Activated CD8-positive, alpha-beta T cell treated with anti-CD3 and anti-CD28 coated beads for 36 hours (primary cell): ENCODE measurements around the gene FAF1. TPM values are rescaled to one million over a fixed set of nuclear protein-coding genes. Genes with fewer than 3 reads are reported as not detected.

ENCODE experiments used
- ATAC-seq: fragments of 200-7000 bp; cut with Tn5 transposase; one replicate; pipeline ENCODE4 v1.10.0; 2021; ENCODE audit warnings: mild to moderate bottlenecking, moderate library complexity
- CTCF ChIA-PET: fragments of 350-600 bp; sonication (Branson Sonifier 250); formaldehyde crosslinking; loops from one replicate; lab custom pipeline; 2021; ENCODE audit warnings: antibody characterized with exemption; lab: Charles Lee
- POLR2A ChIA-PET: fragments of 350-600 bp; sonication (Branson Sonifier 250); formaldehyde crosslinking; loops from one replicate; lab custom pipeline; 2021; ENCODE audit warnings: antibody characterized with exemption; lab: Charles Lee
- DNase-seq: peaks from one replicate; pipeline ENCODE4 v3.0.0-alpha.2; 2020
- H3K27ac Mint-ChIP-seq: one replicate; pipeline ENCODE4 v1.8.0; 2021; ENCODE audit warnings: mild to moderate bottlenecking, mixed read lengths
- H3K27me3 Mint-ChIP-seq: one replicate; pipeline ENCODE4 v1.8.0; 2021; ENCODE audit warnings: mixed read lengths
- H3K36me3 Mint-ChIP-seq: one replicate; pipeline ENCODE4 v1.8.0; 2021; ENCODE audit warnings: low read depth, mixed read lengths
- H3K4me1 Mint-ChIP-seq: one replicate; pipeline ENCODE4 v1.8.0; 2021; ENCODE audit warnings: low read depth, mixed read lengths
- H3K4me3 Mint-ChIP-seq: one replicate; pipeline ENCODE4 v1.8.0; 2021; ENCODE audit warnings: mild to moderate bottlenecking, moderate library complexity, mixed read lengths
- H3K9me3 Mint-ChIP-seq: one replicate; pipeline ENCODE4 v1.8.0; 2021; ENCODE audit warnings: mixed read lengths
- CTCF ChIP-seq: fragments of 200-600 bp; IDR thresholded peaks from one replicate; pipeline ENCODE4 v1.8.0; 2022; ENCODE audit warnings: antibody characterized with exemption, mild to moderate bottlenecking
- intact Hi-C: fragments of 100-400 bp; cut with micrococcal nuclease; formaldehyde crosslinking; loops from one replicate; pipeline ENCODE4 v1.10.0; 2022
- total RNA-seq, 2 experiments: library from RNA; stranded (reverse); gene quantifications; one replicate each; pipeline ENCODE4 v1.2.3, GENCODE V29; 2021

The FAF1 gene
- total RNA-seq, 2 experiments from 2014 or later = 82.2 to 87.0 TPM

- DNase-seq (no peak), ATAC-seq (no peak)
- ChIA-PET CTCF (interaction anchor here (0.6 to 2.7 kb wide), 27 partner anchors 9 to 264 kb away, joined by 3 to 18 read pairs (median 5); partner anchors contain the start of genes CDKN2C and FAF1), POLR2A (interaction anchor here (1.2 kb wide), 2 partner anchors 31 to 48 kb away, joined by 3 read pairs; no protein-coding TSS in a partner anchor)
- intact Hi-C loops = no loop called here
- Mint-ChIP-seq H3K9me3 (peaks cover 2% of the 10 kb centered on the region), H3K4me3 (no peak overlapping the region), H3K27me3 (no peaks in the 10 kb centered on the region), H3K27ac (no peak overlapping the region), H3K4me1 (peaks cover 39% of the 10 kb centered on the region), H3K36me3 (peaks cover 14% of the 10 kb centered on the region)
- TF ChIP-seq CTCF = peak; percentile 70
Measured at GRCh38 chr1:50929376-50929958, 30.6 kb downstream of the FAF1 start.

- no peak overlapping the region for H3K4me3 Mint-ChIP-seq
Measured at GRCh38 chr1:50923564-50923963, 36.5 kb downstream of the FAF1 start.

GRCh38 chr1:50921029-50921428 is 39.0 kb downstream of the FAF1 start:
- no peak overlapping the region for H3K4me3 Mint-ChIP-seq
- no peak for TF ChIP-seq CTCF
- no peaks in the 10 kb centered on the region for H3K27me3 Mint-ChIP-seq
- ChIA-PET POLR2A (interaction anchor here (0.7 kb wide), 1 partner anchor 54 kb away, joined by 4 read pairs; no protein-coding TSS in a partner anchor), CTCF (interaction anchor here (1.1 to 1.2 kb wide), 2 partner anchors 48 to 268 kb away, joined by 3 read pairs; no protein-coding TSS in a partner anchor)
- intact Hi-C loops = no loop called here
- ATAC-seq (no peak), DNase-seq (no peak)
- peaks cover 18% of the 10 kb centered on the region for H3K9me3 Mint-ChIP-seq
- H3K27ac Mint-ChIP-seq = no peak overlapping the region
- peaks cover 29% of the 10 kb centered on the region for H3K36me3 Mint-ChIP-seq
- peaks cover 27% of the 10 kb centered on the region for H3K4me1 Mint-ChIP-seq

More at GRCh38 chr1:50923564-50923963, 36.5 kb downstream of the FAF1 start:
- ChIA-PET CTCF (no interaction called here), POLR2A (no interaction called here)
- TF ChIP-seq CTCF = no peak
- Mint-ChIP-seq H3K9me3 (peaks cover 18% of the 10 kb centered on the region), H3K27me3 (no peaks in the 10 kb centered on the region), H3K4me1 (peaks cover 17% of the 10 kb centered on the region), H3K36me3 (peaks cover 29% of the 10 kb centered on the region), H3K27ac (no peak overlapping the region)
- intact Hi-C loops = no loop called here
- no peak for DNase-seq
- ATAC-seq = no peak

GRCh38 chr1:50920409-50920808 is 39.7 kb downstream of the FAF1 start:
- Mint-ChIP-seq H3K9me3 (peaks cover 18% of the 10 kb centered on the region), H3K27me3 (no peaks in the 10 kb centered on the region), H3K4me1 (peaks cover 26% of the 10 kb centered on the region), H3K36me3 (peaks cover 27% of the 10 kb centered on the region), H3K4me3 (no peak overlapping the region), H3K27ac (no peak overlapping the region)
- no peak for TF ChIP-seq CTCF
- intact Hi-C loops = no loop called here
- CTCF ChIA-PET = interaction anchor here (1.1 to 1.2 kb wide), 2 partner anchors 48 to 269 kb away, joined by 3 read pairs; no protein-coding TSS in a partner anchor
- no peak for ATAC-seq
- no peak for DNase-seq
- POLR2A ChIA-PET = no interaction called here
